Measurements from ENCODE around the gene ADAMTS13. TPM values are rescaled to one million over a fixed set of nuclear protein-coding genes. Genes with fewer than 3 reads are reported as not detected.
A peak's percentile ranks its signal among the peaks of the same experiment; 100 is the strongest.

The ADAMTS13 gene
- polyA plus RNA-seq, 3 donors from 2014 or later = 0.33 to 0.73 TPM; not detected in 1

DNA sequence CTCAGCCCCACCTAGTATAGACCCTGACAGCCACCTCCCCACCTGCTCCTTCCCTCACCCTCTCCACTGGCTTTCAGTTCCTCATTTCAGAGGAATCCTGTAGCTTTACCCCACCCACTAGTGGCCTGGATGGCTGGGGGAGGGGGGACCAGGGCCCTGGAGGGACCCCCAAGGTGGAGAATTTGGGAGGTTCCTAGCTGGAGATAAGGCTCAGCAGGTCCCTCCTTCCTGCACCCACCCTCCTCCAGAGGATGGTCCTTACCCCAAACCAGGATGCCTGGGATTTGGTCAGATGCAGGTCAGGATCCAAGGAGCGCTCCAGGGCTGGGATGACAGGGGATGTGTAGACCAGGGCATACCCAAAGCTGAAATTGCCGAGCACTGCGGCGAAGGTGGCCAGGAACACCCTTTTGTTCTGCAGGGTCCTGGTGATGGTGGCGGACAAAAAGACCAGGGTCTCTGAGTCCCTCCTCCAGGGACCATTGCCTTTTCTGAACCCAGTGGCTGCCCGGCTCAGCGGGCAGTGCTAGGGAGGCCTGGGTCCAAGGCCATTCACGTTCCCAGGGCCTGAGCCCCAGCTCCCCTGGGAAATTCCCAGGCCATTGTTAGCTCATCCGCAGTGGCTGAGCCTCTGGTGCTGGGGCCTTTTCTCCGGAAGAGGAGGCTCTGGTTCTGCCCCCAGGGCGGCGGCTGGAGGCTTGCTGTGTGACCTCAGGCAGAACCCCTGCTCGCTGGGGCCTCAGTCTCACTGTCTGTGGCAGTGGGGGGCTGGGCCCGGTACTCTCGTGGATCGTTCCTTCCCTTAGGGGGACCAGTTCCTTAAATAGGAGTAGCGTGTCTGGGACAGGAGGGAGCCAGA lies 56.1 kb downstream of the ADAMTS13 start:
- Mint-ChIP-seq H3K27ac (peak overlapping the region in 4 of 6 donors; percentile 17 to 73 (median 40)), H3K4me3 (peak overlapping the region; percentile 53 to 69 (median 58))

GRCh38 chr9:133478851-133479711 lies 56.9 kb downstream of the ADAMTS13 start, which contains the start of gene SLC2A6:
TSS of gene SLC2A6 (minus strand) at chr9:133479099. CDS start at chr9:133479059, 40 bp downstream.
- peak within 1 kb of the TSS; percentile 77 to 84 (median 81) for H3K4me3 Mint-ChIP-seq
- no peaks in the 10 kb centered on the region for H3K9me3 Mint-ChIP-seq
- no peaks in the 10 kb centered on the region for H3K36me3 Mint-ChIP-seq
- peak within 1 kb of the TSS; percentile 45 to 80 (median 64) for H3K27ac Mint-ChIP-seq
- peak; percentile 82 to 84 (median 82) for DNase-seq
- H3K27me3 Mint-ChIP-seq (ENCODE audit: low read depth in 3 of 3) = peaks cover 2 to 8% (median 7%) of the 10 kb centered on the region in 3 donors
- peaks cover 6 to 10% of the 10 kb centered on the region in 2 donors for H3K4me1 Mint-ChIP-seq

More for the DNA sequence above, 56.1 kb downstream of the ADAMTS13 start:
- Mint-ChIP-seq H3K36me3 (no peaks in the 10 kb centered on the region), H3K27me3 (ENCODE audit: low read depth in 3 of 3) (peaks cover 2 to 7% (median 3%) of the 10 kb centered on the region in 3 donors), H3K4me1 (peaks cover 6 to 10% of the 10 kb centered on the region in 2 donors), H3K9me3 (no peaks in the 10 kb centered on the region)
- DNase-seq = no peak

DNA sequence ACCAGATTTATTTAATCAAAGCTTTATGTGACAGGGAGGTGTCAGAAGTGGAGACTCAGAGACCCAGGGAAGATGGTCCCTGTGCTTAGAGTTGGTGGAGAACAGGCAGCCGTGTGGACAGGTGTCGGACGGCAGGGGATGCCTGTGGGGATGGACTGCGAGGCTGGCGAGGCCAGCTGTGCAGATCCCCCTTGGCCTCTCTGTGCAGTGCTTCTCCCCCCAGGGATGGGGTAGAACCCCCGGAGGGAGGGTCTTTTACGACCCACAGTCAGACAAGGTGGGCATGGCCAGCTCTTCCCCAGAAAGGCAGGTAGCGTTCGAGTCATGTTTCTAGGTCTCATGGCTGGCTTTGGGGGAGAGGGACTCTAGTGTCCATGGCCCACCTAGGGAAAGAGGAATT lies 61.4 kb downstream of the ADAMTS13 start:
- Mint-ChIP-seq H3K27ac (no peak overlapping the region), H3K27me3 (ENCODE audit: low read depth in 3 of 3) (peaks cover 2 to 11% (median 5%) of the 10 kb centered on the region in 3 donors), H3K4me1 (peaks cover 8 to 17% of the 10 kb centered on the region in 2 donors), H3K9me3 (no peaks in the 10 kb centered on the region), H3K4me3 (no peak overlapping the region), H3K36me3 (no peaks in the 10 kb centered on the region)
- DNase-seq = no peak

DNA sequence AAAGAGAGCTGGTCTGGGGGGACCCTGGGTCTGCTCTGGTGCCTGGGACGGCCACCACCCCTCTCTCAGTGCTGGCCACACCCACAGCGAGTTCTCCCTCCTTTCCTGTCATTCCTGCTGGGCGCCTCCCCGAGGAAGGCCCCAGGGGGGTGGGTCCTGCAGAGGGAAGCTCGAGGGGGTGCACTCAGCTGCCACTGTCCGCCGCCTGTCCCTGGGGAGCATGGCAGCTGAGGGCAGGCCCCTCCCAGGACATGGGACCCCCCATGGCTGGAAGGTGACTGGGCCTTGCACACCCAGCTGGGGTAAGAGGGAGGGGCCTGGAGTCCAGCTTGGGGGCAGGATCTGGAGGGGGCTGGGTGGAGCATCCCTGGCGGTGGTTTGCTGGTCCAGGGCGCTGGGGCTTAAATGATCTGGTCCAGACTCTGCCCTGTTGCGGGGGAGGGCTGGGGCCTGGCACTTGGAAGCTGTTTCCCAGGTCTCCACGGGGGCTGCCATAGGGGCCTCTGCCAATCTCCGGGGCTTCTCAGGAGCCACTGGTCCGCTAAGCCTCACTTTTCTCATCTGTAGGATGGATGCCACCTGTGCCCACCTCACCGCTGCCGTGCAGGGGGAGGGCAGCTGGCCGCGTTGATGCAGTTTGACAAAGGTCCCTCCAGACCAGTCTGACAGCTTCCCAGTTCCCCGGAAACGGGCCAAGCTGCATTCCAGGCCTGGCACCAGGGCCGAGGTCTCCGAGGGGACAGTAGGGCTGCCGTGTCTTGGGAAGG lies 62.7 kb downstream of the ADAMTS13 start:
- H3K27me3 Mint-ChIP-seq (ENCODE audit: low read depth in 3 of 3) = peaks cover 5 to 11% (median 9%) of the 10 kb centered on the region in 3 donors
- H3K9me3 Mint-ChIP-seq = no peaks in the 10 kb centered on the region
- no peak overlapping the region for H3K27ac Mint-ChIP-seq
- H3K4me1 Mint-ChIP-seq = peaks cover 3 to 10% of the 10 kb centered on the region in 2 donors
- no peak for DNase-seq
- H3K4me3 Mint-ChIP-seq = no peak overlapping the region
- H3K36me3 Mint-ChIP-seq = no peaks in the 10 kb centered on the region

GRCh38 chr9:133485531-133486260 lies 63.5 kb downstream of the ADAMTS13 start:
- Mint-ChIP-seq H3K27ac (peak overlapping the region in 1 of 6 donors; percentile 58), H3K4me1 (peaks cover 3 to 7% of the 10 kb centered on the region in 2 donors), H3K4me3 (peak overlapping the region in 3 of 5 donors; percentile 18 to 52 (median 46)), H3K36me3 (no peaks in the 10 kb centered on the region), H3K9me3 (no peaks in the 10 kb centered on the region), H3K27me3 (ENCODE audit: low read depth in 3 of 3) (peaks cover 5 to 11% (median 7%) of the 10 kb centered on the region in 3 donors)
- no peak for DNase-seq

- H3K27me3 Mint-ChIP-seq (ENCODE audit: low read depth in 3 of 3) = peaks cover 4 to 11% (median 7%) of the 10 kb centered on the region in 3 donors
- no peak overlapping the region for H3K27ac Mint-ChIP-seq
- no peaks in the 10 kb centered on the region for H3K36me3 Mint-ChIP-seq
- no peaks in the 10 kb centered on the region for H3K9me3 Mint-ChIP-seq
- peaks cover 3 to 7% of the 10 kb centered on the region in 2 donors for H3K4me1 Mint-ChIP-seq
- H3K4me3 Mint-ChIP-seq = no peak overlapping the region
- DNase-seq = no peak
Measured at GRCh38 chr9:133487331-133487725, 65.2 kb downstream of the ADAMTS13 start.

DNA sequence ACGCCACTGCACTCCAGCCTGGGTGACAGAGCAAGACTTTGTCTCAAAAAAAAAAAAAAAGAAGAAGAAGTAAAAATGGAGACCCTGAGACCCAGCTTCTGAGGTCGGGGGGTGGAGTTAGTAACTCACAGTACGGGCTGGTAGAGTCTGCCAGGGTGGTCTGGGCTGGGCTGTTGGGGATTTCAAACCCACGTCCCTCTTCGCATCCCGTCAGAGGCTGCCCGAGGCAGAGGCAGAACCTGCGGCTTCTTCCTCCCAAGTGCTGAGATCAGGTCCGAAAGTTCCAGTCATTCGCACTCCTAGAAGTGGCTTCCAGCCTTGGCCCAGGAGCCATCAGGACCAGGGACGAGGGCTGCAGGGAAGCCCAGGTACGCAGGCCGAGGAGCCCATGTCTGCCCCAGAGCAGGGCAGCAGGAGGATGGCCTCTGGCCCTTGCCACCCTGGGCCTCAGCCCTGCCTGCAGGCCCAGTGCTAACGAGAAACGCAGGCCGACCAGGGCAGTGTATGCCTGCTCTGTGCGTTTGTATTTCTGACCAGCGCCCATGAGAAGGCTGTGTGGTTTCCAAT lies 66.6 kb downstream of the ADAMTS13 start:
- H3K9me3 Mint-ChIP-seq = no peaks in the 10 kb centered on the region
- H3K4me3 Mint-ChIP-seq = no peak overlapping the region
- no peaks in the 10 kb centered on the region for H3K36me3 Mint-ChIP-seq
- H3K27me3 Mint-ChIP-seq (ENCODE audit: low read depth in 3 of 3) = peaks cover 2 to 7% (median 4%) of the 10 kb centered on the region in 3 donors
- peaks cover 3 to 7% of the 10 kb centered on the region in 2 donors for H3K4me1 Mint-ChIP-seq
- no peak overlapping the region for H3K27ac Mint-ChIP-seq
- DNase-seq = no peak

DNA sequence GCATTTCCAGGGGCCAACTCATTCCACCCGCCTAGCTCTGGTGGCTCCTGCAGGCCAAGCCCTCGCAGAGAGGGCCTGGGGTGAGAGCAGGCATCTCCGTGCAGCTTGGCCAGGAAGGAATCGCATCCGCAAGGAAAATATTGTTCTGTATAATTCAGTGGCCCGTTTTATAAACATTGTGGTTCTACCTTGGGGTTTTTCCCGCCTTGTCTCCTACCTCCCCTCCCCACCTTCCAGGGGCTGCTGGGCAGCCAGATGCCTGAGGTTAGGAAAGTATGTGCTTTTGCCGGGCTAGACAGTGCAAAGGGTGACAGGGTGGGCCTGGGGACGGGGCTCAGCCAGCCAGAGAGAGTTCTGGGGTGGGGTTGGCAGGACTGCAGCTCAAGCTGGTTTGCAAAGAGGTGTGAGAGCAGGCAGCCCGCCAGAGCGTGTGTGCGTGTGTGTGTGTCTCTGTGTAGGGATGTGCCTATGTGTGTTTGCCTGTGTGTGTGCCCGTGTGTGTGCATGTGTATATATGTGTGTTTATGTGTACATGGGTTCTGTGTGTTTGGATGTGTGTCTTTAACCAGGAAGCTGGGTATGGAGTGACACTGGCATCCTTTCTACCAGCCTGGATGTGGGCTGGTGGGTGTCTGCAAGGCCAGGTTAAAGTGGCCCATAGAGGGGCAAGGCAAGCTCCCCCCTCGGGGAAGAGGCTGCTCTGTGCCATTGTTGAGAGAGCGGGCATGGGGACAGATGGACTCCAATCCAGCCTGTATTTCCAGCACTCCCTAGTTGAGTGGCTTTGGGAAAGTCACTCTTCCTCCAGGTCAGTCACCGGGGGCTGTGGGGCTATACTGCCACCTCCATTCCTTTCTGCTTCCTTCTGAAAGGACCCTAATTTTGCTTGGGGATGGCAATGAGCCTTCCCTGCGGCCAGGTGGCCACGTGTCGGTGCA lies 67.4 kb downstream of the ADAMTS13 start:
- Mint-ChIP-seq H3K4me1 (peaks cover 3 to 7% of the 10 kb centered on the region in 2 donors), H3K27me3 (ENCODE audit: low read depth in 3 of 3) (peaks cover 0 to 7% (median 4%) of the 10 kb centered on the region in 3 donors), H3K9me3 (no peaks in the 10 kb centered on the region), H3K4me3 (no peak overlapping the region), H3K36me3 (no peaks in the 10 kb centered on the region), H3K27ac (no peak overlapping the region)
- DNase-seq = no peak

- Mint-ChIP-seq H3K4me3 (no peak overlapping the region), H3K4me1 (peaks cover 3 to 7% of the 10 kb centered on the region in 2 donors), H3K9me3 (no peaks in the 10 kb centered on the region), H3K27ac (no peak overlapping the region), H3K27me3 (ENCODE audit: low read depth in 3 of 3) (peaks cover 0 to 7% (median 4%) of the 10 kb centered on the region in 3 donors), H3K36me3 (no peaks in the 10 kb centered on the region)
- DNase-seq = no peak
Measured at GRCh38 chr9:133490201-133490681, 68.1 kb downstream of the ADAMTS13 start.

- peaks cover 2 to 5% of the 10 kb centered on the region in 2 donors for H3K4me1 Mint-ChIP-seq
Measured at GRCh38 chr9:133490865-133491655, 68.9 kb downstream of the ADAMTS13 start.

GRCh38 chr9:133491656-133491925 lies 69.4 kb downstream of the ADAMTS13 start:
- Mint-ChIP-seq H3K4me3 (no peak overlapping the region), H3K9me3 (no peaks in the 10 kb centered on the region), H3K27ac (no peak overlapping the region), H3K4me1 (no peaks in the 10 kb centered on the region), H3K27me3 (ENCODE audit: low read depth in 3 of 3) (peaks cover 0 to 7% (median 4%) of the 10 kb centered on the region in 3 donors), H3K36me3 (no peaks in the 10 kb centered on the region)
- DNase-seq = no peak

More at GRCh38 chr9:133490865-133491655, 68.9 kb downstream of the ADAMTS13 start:
- Mint-ChIP-seq H3K9me3 (no peaks in the 10 kb centered on the region), H3K36me3 (no peaks in the 10 kb centered on the region), H3K4me3 (no peak overlapping the region), H3K27ac (no peak overlapping the region), H3K27me3 (ENCODE audit: low read depth in 3 of 3) (peaks cover 0 to 7% (median 4%) of the 10 kb centered on the region in 3 donors)
- no peak for DNase-seq
